ENCODE results near the gene OSCP1.

OSCP1 gene

DNA sequence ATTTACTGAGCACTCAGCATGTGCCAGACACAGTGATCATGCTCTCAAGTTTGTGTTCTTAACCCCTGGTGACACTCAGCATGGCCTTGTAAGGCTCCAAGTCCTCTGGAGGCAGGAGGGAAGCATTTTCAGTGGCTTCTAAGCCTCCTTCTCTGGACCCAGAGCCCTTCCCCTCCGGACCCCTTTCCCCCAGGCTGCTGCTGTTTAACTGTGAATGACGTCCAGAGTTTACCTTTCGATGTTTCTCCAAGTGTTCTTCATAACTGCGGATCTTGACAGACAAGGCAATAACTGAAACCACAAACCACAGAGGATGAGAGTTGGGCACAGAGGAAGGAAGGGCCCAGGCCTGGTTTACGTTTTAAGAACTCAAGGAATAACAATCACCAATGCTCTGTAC is 7.4 kb upstream of the OSCP1 start:
- Histone ChIP-seq H3K79me2 (ENCODE audit: control insufficient read depth, insufficient read depth, low read length) (no peaks in the 10 kb centered on the region), H4K8ac (ENCODE audit: low read depth, low read length) (no peak overlapping the region), H3K4me1 (ENCODE audit: control insufficient read depth, low read depth, low read length) (no peaks in the 10 kb centered on the region), H4K5ac (ENCODE audit: low read length) (no peak overlapping the region), H3K27me3 (ENCODE audit: insufficient read depth, low read length, poor library complexity) (no peaks in the 10 kb centered on the region), H2BK120ac (ENCODE audit: low read depth, low read length) (no peak overlapping the region), H2AK5ac (ENCODE audit: low read length) (no peak overlapping the region), H3K27ac (ENCODE audit: low read depth, low read length) (no peak overlapping the region), H3K56ac (ENCODE audit: low read length) (no peak overlapping the region), H2BK15ac (replicated peaks; ENCODE audit: low read depth) (no peak overlapping the region), H3K79me1 (ENCODE audit: low read length) (peaks cover 8% of the 10 kb centered on the region), H3K4me2 (ENCODE audit: low read length) (no peak overlapping the region), H3K4me3 (ENCODE audit: low read length) (no peak overlapping the region), H3K4ac (ENCODE audit: low read depth, low read length) (no peak overlapping the region), H2BK5ac (ENCODE audit: low read length) (no peak overlapping the region), H3K23ac (ENCODE audit: low read length) (no peak overlapping the region), H3K18ac (ENCODE audit: low read length) (no peak overlapping the region), H3K9ac (ENCODE audit: low read length) (no peak overlapping the region), H3K36me3 (ENCODE audit: control insufficient read depth, insufficient read depth, low read length) (peaks cover 36% of the 10 kb centered on the region)
- no CpG with 5 or more reads among the region's 5 CpGs for WGBS (ENCODE audit: extremely low coverage, insufficient coverage, low lambda C conversion rate)
- no peak for DNase-seq

DNA sequence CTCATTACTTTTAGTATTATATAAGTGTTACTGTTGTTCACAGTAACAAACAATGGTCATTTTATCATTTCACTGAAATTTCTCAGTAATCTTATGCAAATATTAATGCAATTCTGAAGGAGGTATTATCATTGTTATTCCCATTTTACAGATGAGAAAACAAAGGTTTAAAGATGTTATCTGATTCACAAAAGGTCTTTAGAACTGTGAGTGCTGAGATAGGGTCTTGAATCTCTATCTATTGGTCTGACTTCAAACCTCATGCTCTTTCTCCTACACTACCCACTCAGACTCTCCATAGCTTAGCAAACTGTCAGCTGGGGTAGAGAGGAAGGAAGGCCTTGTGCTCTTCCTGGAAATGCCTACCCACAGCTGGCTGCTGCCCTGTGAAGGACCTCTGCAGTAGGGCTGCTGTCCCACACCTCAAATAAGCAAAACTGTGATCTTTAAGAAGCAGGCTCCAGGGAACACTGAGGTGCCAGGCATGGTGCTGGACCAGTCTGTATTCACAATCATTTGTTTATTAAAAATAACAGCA is 6.2 kb upstream of the OSCP1 start:
- no peak overlapping the region for H3K56ac ChIP-seq (ENCODE audit: low read length)
- H4K8ac ChIP-seq (ENCODE audit: low read depth, low read length), result no peak overlapping the region
- no peak overlapping the region for H4K5ac ChIP-seq (ENCODE audit: low read length)
- H2BK15ac ChIP-seq (replicated peaks; ENCODE audit: low read depth), result no peak overlapping the region
- H3K4me2 ChIP-seq (ENCODE audit: low read length), result no peak overlapping the region
- H3K4ac ChIP-seq (ENCODE audit: low read depth, low read length), result no peak overlapping the region
- no peaks in the 10 kb centered on the region for H3K79me2 ChIP-seq (ENCODE audit: control insufficient read depth, insufficient read depth, low read length)
- peaks cover 35% of the 10 kb centered on the region for H3K36me3 ChIP-seq (ENCODE audit: control insufficient read depth, insufficient read depth, low read length)
- no peak overlapping the region for H2BK5ac ChIP-seq (ENCODE audit: low read length)
- H3K27me3 ChIP-seq (ENCODE audit: insufficient read depth, low read length, poor library complexity), result no peaks in the 10 kb centered on the region
- no peak overlapping the region for H2BK120ac ChIP-seq (ENCODE audit: low read depth, low read length)
- peaks cover 1% of the 10 kb centered on the region for H3K79me1 ChIP-seq (ENCODE audit: low read length)
- DNase-seq, result no peak
- no peak overlapping the region for H3K23ac ChIP-seq (ENCODE audit: low read length)
- H3K4me1 ChIP-seq (ENCODE audit: control insufficient read depth, low read depth, low read length), result no peaks in the 10 kb centered on the region
- H3K9ac ChIP-seq (ENCODE audit: low read length), result no peak overlapping the region
- no peak overlapping the region for H3K27ac ChIP-seq (ENCODE audit: low read depth, low read length)
- no peak overlapping the region for H2AK5ac ChIP-seq (ENCODE audit: low read length)
- no peak overlapping the region for H3K4me3 ChIP-seq (ENCODE audit: low read length)
- H3K18ac ChIP-seq (ENCODE audit: low read length), result no peak overlapping the region

DNA sequence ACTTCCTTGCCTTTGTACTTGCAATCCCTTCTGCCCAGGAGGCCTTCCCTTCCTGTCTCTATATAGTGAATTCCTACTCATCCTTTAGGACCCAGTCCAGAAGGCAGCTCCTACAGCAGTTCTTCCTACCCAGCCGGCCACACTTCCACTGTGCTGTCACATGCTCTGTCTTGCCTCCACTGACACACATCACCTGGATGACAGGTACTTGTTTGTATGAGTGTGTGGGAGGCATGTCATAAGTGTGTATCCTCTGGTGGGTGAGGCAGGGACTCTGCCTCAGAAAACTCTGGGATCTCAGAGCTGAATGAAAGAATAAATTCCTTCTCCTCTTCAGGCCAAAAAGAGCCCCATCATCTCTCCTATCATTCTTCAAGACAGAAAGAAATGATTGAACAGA is 5.1 kb upstream of the OSCP1 start:
- no peak overlapping the region for H2AK5ac ChIP-seq (ENCODE audit: low read length)
- WGBS (ENCODE audit: extremely low coverage, insufficient coverage, low lambda C conversion rate), result no CpG with 5 or more reads among the region's 1 CpG
- H4K8ac ChIP-seq (ENCODE audit: low read depth, low read length), result no peak overlapping the region
- H3K27ac ChIP-seq (ENCODE audit: low read depth, low read length), result no peak overlapping the region
- H2BK120ac ChIP-seq (ENCODE audit: low read depth, low read length), result no peak overlapping the region
- no peak overlapping the region for H2BK5ac ChIP-seq (ENCODE audit: low read length)
- H3K18ac ChIP-seq (ENCODE audit: low read length), result no peak overlapping the region
- H3K79me2 ChIP-seq (ENCODE audit: control insufficient read depth, insufficient read depth, low read length), result no peaks in the 10 kb centered on the region
- H2BK15ac ChIP-seq (replicated peaks; ENCODE audit: low read depth), result no peak overlapping the region
- no peaks in the 10 kb centered on the region for H3K27me3 ChIP-seq (ENCODE audit: insufficient read depth, low read length, poor library complexity)
- H3K56ac ChIP-seq (ENCODE audit: low read length), result no peak overlapping the region
- H3K9ac ChIP-seq (ENCODE audit: low read length), result no peak overlapping the region
- DNase-seq, result no peak
- H3K4me3 ChIP-seq (ENCODE audit: low read length), result no peak overlapping the region
- H3K23ac ChIP-seq (ENCODE audit: low read length), result no peak overlapping the region
- H3K36me3 ChIP-seq (ENCODE audit: control insufficient read depth, insufficient read depth, low read length), result peaks cover 27% of the 10 kb centered on the region
- H4K5ac ChIP-seq (ENCODE audit: low read length), result no peak overlapping the region
- no peaks in the 10 kb centered on the region for H3K79me1 ChIP-seq (ENCODE audit: low read length)
- no peak overlapping the region for H3K4me2 ChIP-seq (ENCODE audit: low read length)
- no peaks in the 10 kb centered on the region for H3K4me1 ChIP-seq (ENCODE audit: control insufficient read depth, low read depth, low read length)
- H3K4ac ChIP-seq (ENCODE audit: low read depth, low read length), result no peak overlapping the region

DNA sequence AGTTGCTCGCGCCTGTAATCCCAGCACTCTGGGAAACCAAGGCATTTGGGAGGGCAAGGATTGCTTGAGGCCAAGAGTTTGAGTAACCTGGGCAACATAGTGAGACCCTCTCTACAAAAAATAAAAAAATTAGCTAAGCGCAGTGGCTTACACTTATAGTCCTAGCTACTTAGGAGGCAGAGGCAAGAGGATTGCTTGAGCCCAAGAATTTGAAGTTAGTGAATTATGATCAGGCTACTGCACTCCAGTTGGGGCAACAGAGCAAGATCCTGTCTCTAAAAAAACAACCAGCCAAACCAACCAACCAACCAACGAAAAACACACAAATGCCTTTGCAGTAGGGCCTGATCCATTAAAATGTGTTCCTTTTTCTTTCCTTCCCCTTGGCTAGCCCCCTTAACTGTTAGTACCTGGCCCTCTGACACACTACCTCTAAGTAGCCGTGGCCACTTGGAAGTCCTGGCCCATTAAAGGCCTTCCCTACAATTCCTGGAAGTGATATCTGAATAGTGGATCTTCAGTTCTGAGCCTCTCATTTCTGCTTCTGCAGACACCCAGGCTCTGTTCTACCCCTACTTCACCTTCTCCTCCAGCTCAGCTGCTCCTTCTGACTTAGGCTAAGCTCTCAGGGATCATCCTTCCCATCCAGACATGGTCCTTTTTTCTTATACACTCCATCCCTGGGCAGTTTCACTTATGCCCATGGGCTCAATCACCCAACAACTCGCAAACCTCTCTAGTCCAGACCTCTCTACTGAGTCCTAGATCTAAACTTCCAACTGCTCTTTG is 3.5 kb upstream of the OSCP1 start:
- H3K4ac ChIP-seq (ENCODE audit: low read depth, low read length), result no peak overlapping the region
- no peak overlapping the region for H3K4me2 ChIP-seq (ENCODE audit: low read length)
- peaks cover 21% of the 10 kb centered on the region for H3K36me3 ChIP-seq (ENCODE audit: control insufficient read depth, insufficient read depth, low read length)
- H2BK5ac ChIP-seq (ENCODE audit: low read length), result no peak overlapping the region
- H3K9ac ChIP-seq (ENCODE audit: low read length), result no peak overlapping the region
- no peak overlapping the region for H2AK5ac ChIP-seq (ENCODE audit: low read length)
- DNase-seq, result no peak
- no peak overlapping the region for H4K8ac ChIP-seq (ENCODE audit: low read depth, low read length)
- no peak overlapping the region for H3K23ac ChIP-seq (ENCODE audit: low read length)
- H3K27ac ChIP-seq (ENCODE audit: low read depth, low read length), result no peak overlapping the region
- no peak overlapping the region for H2BK15ac ChIP-seq (replicated peaks; ENCODE audit: low read depth)
- H3K27me3 ChIP-seq (ENCODE audit: insufficient read depth, low read length, poor library complexity), result no peaks in the 10 kb centered on the region
- H2BK120ac ChIP-seq (ENCODE audit: low read depth, low read length), result no peak overlapping the region
- H3K79me2 ChIP-seq (ENCODE audit: control insufficient read depth, insufficient read depth, low read length), result no peaks in the 10 kb centered on the region
- H3K79me1 ChIP-seq (ENCODE audit: low read length), result no peaks in the 10 kb centered on the region
- H3K56ac ChIP-seq (ENCODE audit: low read length), result no peak overlapping the region
- no peak overlapping the region for H3K18ac ChIP-seq (ENCODE audit: low read length)
- no peak overlapping the region for H4K5ac ChIP-seq (ENCODE audit: low read length)
- no peak overlapping the region for H3K4me3 ChIP-seq (ENCODE audit: low read length)
- no CpG with 5 or more reads among the region's 6 CpGs for WGBS (ENCODE audit: extremely low coverage, insufficient coverage, low lambda C conversion rate)
- no peaks in the 10 kb centered on the region for H3K4me1 ChIP-seq (ENCODE audit: control insufficient read depth, low read depth, low read length)

DNA sequence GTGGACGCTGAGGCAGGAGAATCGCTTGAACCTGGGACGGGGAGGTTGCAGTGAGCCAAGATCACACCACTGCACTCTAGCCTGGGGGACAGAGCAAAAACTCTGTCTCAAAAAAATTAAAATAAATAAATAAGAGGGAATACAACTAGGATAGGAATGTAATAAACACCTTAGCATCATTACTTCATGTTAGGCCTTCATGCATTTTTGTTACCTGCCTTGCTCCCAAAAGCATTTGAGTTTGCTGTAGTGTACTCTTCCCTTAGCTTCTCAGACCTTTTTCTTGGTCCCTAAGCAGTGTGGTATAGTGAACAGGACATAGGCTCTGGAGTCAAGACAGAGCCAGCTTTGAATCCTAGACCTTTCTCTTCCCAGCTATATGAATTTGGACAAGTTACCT is 2.8 kb upstream of the OSCP1 start:
- H2BK5ac ChIP-seq (ENCODE audit: low read length), result no peak overlapping the region
- no peaks in the 10 kb centered on the region for H3K79me1 ChIP-seq (ENCODE audit: low read length)
- DNase-seq, result no peak
- peaks cover 21% of the 10 kb centered on the region for H3K36me3 ChIP-seq (ENCODE audit: control insufficient read depth, insufficient read depth, low read length)
- H2BK15ac ChIP-seq (replicated peaks; ENCODE audit: low read depth), result no peak overlapping the region
- no peak overlapping the region for H3K9ac ChIP-seq (ENCODE audit: low read length)
- no peak overlapping the region for H3K18ac ChIP-seq (ENCODE audit: low read length)
- no peak overlapping the region for H4K5ac ChIP-seq (ENCODE audit: low read length)
- no peak overlapping the region for H3K4me3 ChIP-seq (ENCODE audit: low read length)
- no peak overlapping the region for H3K56ac ChIP-seq (ENCODE audit: low read length)
- H3K27ac ChIP-seq (ENCODE audit: low read depth, low read length), result no peak overlapping the region
- no peaks in the 10 kb centered on the region for H3K79me2 ChIP-seq (ENCODE audit: control insufficient read depth, insufficient read depth, low read length)
- no peak overlapping the region for H3K4ac ChIP-seq (ENCODE audit: low read depth, low read length)
- no peaks in the 10 kb centered on the region for H3K27me3 ChIP-seq (ENCODE audit: insufficient read depth, low read length, poor library complexity)
- H3K23ac ChIP-seq (ENCODE audit: low read length), result no peak overlapping the region
- no peak overlapping the region for H4K8ac ChIP-seq (ENCODE audit: low read depth, low read length)
- H3K4me2 ChIP-seq (ENCODE audit: low read length), result no peak overlapping the region
- no peaks in the 10 kb centered on the region for H3K4me1 ChIP-seq (ENCODE audit: control insufficient read depth, low read depth, low read length)
- H2BK120ac ChIP-seq (ENCODE audit: low read depth, low read length), result no peak overlapping the region
- H2AK5ac ChIP-seq (ENCODE audit: low read length), result no peak overlapping the region
- no CpG with 5 or more reads among the region's 3 CpGs for WGBS (ENCODE audit: extremely low coverage, insufficient coverage, low lambda C conversion rate)

DNA sequence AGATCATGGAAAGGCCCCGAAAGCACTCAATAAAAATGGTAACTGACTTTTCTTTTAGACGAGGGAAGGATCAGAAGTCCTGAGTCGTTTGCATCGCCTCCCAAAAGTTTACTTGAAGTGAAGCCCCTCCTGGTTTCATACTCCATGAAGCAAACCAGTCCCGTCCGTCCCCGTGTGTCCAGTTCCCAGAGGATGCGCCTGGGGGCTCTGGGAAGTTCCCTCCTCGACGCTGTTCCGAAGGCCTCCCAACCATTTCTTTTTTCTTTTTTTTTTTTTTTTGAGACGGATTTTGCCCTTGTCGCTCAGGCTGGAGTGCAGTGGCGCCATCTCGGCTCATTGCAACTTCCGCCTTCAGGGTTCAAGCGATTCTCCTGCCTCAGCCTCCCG is 661 bp upstream of the OSCP1 start:
- no CpG with 5 or more reads among the region's 18 CpGs for WGBS (ENCODE audit: extremely low coverage, insufficient coverage, low lambda C conversion rate)
- Histone ChIP-seq H3K4ac (ENCODE audit: low read depth, low read length) (peak overlapping the region; percentile 10), H4K8ac (ENCODE audit: low read depth, low read length) (no peak overlapping the region), H3K79me1 (ENCODE audit: low read length) (no peaks in the 10 kb centered on the region), H3K23ac (ENCODE audit: low read length) (no peak overlapping the region), H2BK15ac (replicated peaks; ENCODE audit: low read depth) (no peak overlapping the region), H3K4me1 (ENCODE audit: control insufficient read depth, low read depth, low read length) (no peaks in the 10 kb centered on the region), H3K27me3 (ENCODE audit: insufficient read depth, low read length, poor library complexity) (no peaks in the 10 kb centered on the region), H3K4me2 (ENCODE audit: low read length) (peak overlapping the region; percentile 91), H2BK120ac (ENCODE audit: low read depth, low read length) (no peak overlapping the region), H4K5ac (ENCODE audit: low read length) (peak overlapping the region; percentile 10), H2BK5ac (ENCODE audit: low read length) (no peak overlapping the region), H3K18ac (ENCODE audit: low read length) (peak overlapping the region; percentile 82), H2AK5ac (ENCODE audit: low read length) (no peak overlapping the region), H3K9ac (ENCODE audit: low read length) (peak overlapping the region; percentile 92), H3K56ac (ENCODE audit: low read length) (peak overlapping the region; percentile 90), H3K36me3 (ENCODE audit: control insufficient read depth, insufficient read depth, low read length) (peaks cover 12% of the 10 kb centered on the region), H3K79me2 (ENCODE audit: control insufficient read depth, insufficient read depth, low read length) (no peaks in the 10 kb centered on the region), H3K4me3 (ENCODE audit: low read length) (no peak overlapping the region), H3K27ac (ENCODE audit: low read depth, low read length) (no peak overlapping the region)
- DNase-seq, result no peak
